Ramos (cell line): ENCODE results near the gene ERN1.
"Not testable (repeated sequence)": the region's sequence is repeated elsewhere in the genome, so short reads cannot be mapped to it uniquely, and the experiment has no call there.

ENCODE experiments used
- in situ Hi-C: fragments of 300-500 bp; cut with MboI; formaldehyde crosslinking; loops from one replicate; pipeline ENCODE4 v1.14.3; 2022; ENCODE audit warnings: low sequenced_read_pairs; ENCODE audit not compliant: unreplicated experiment

Gene ERN1

GRCh38 chr17:64045176-64045575 lies 84.8 kb downstream of the ERN1 start:
- in situ Hi-C loops, result no loop called here

GRCh38 chr17:64042700-64043485 lies 87.1 kb downstream of the ERN1 start:
- in situ Hi-C loops, result no loop called here

GRCh38 chr17:64041912-64042311 lies 88.0 kb downstream of the ERN1 start:
- in situ Hi-C loops, result no loop called here

GRCh38 chr17:64040206-64040605 lies 89.7 kb downstream of the ERN1 start:
- in situ Hi-C loops, result no loop called here

- in situ Hi-C loops, result no loop called here
Measured at GRCh38 chr17:64039106-64039400, 90.9 kb downstream of the ERN1 start.

- in situ Hi-C loops, result no loop called here
Measured at GRCh38 chr17:64038331-64039105, 91.4 kb downstream of the ERN1 start.

- in situ Hi-C loops, result no loop called here
Measured at GRCh38 chr17:64037802-64038201, 92.1 kb downstream of the ERN1 start.

GRCh38 chr17:64037180-64037579 lies 92.8 kb downstream of the ERN1 start:
- in situ Hi-C loops, result no loop called here

- in situ Hi-C loops, result no loop called here
Measured at GRCh38 chr17:64036198-64036922, 93.6 kb downstream of the ERN1 start.

GRCh38 chr17:64032081-64032480 lies 97.9 kb downstream of the ERN1 start:
- in situ Hi-C loops, result no loop called here

GRCh38 chr17:64028874-64029464 lies 101.0 kb downstream of the ERN1 start:
- in situ Hi-C loops, result loop anchor here (5.0 to 10.0 kb wide), 2 partner anchors 103 to 114 kb away; partner anchors contain the start of genes CSHL1, ERN1 and GH1

GRCh38 chr17:64025732-64026294 lies 104.1 kb downstream of the ERN1 start:
- in situ Hi-C loops, result loop anchor here (5.0 to 10.0 kb wide), 2 partner anchors 106 to 111 kb away; partner anchors contain the start of genes CSHL1, ERN1 and GH1

- in situ Hi-C loops, result loop anchor here (5.0 to 10.0 kb wide), 2 partner anchors 107 to 110 kb away; partner anchors contain the start of genes CSHL1, ERN1 and GH1
Measured at GRCh38 chr17:64024781-64025731, 104.9 kb downstream of the ERN1 start.

GRCh38 chr17:64024215-64024654 lies 105.7 kb downstream of the ERN1 start:
- in situ Hi-C loops, result loop anchor here (10.0 kb wide), 1 partner anchor 109 kb away; the partner anchor contains the start of genes CSHL1 and GH1

GRCh38 chr17:64022611-64023063 lies 107.3 kb downstream of the ERN1 start:
- in situ Hi-C loops, result loop anchor here (10.0 kb wide), 1 partner anchor 108 kb away; the partner anchor contains the start of genes CSHL1 and GH1

GRCh38 chr17:64020056-64020766 lies 109.7 kb downstream of the ERN1 start, which contains the start of gene ICAM2:
ICAM2 (minus strand) TSS chr17:64020633; CDS start chr17:64006691, 13,942 bp downstream.
- in situ Hi-C loops, result loop anchor here (10.0 kb wide), 1 partner anchor 105 kb away; the partner anchor contains the start of genes CSHL1 and GH1

GRCh38 chr17:64019551-64019961 lies 110.4 kb downstream of the ERN1 start:
- in situ Hi-C loops, result not testable (repeated sequence)
